ENCODE results near the gene GPR42.

DNA sequence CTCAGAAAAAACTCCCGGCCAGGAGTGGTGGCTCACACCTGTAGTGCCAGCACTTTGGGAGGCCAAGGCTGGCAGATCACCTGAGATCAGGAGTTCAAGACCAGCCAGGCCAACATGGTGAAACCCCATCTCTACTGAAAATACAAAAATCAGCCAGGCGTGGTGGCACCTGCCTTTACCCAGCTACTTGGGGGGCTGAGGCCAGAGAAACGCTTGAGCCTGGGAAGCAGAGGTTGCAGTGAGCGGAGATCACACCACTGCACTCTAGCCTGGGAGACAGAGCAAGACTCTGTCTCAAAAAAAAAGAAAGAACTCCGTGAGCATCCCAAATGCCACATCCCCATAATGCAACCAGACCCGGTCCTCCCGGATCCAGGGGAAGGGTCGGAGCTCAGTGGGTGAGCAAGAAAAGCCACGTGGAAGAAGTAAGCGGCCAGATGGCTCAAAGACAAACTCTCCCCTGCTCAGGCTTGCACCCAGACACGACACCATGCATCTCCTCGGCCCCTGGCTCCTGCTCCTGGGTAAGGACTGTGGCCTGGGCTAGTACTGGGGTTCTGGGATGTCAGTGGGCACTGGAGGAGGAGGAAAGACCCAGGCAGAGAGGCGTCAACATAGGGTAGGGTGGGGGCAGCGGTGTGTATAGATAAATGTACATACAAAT is 39.2 kb upstream of the GPR42 start:
- TF ChIP-seq, protein P1, sequence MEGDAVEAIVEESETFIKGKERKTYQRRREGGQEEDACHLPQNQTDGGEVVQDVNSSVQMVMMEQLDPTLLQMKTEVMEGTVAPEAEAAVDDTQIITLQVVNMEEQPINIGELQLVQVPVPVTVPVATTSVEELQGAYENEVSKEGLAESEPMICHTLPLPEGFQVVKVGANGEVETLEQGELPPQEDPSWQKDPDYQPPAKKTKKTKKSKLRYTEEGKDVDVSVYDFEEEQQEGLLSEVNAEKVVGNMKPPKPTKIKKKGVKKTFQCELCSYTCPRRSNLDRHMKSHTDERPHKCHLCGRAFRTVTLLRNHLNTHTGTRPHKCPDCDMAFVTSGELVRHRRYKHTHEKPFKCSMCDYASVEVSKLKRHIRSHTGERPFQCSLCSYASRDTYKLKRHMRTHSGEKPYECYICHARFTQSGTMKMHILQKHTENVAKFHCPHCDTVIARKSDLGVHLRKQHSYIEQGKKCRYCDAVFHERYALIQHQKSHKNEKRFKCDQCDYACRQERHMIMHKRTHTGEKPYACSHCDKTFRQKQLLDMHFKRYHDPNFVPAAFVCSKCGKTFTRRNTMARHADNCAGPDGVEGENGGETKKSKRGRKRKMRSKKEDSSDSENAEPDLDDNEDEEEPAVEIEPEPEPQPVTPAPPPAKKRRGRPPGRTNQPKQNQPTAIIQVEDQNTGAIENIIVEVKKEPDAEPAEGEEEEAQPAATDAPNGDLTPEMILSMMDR (IDR thresholded peaks at IDR 0.05) = no peak
- TF ChIP-seq POLR2A (IDR thresholded peaks at IDR 0.05) = no peak
